Skeletal muscle tissue (tissue), 4 donors: ENCODE results near the gene HTT. TPM values are rescaled to one million over a fixed set of nuclear protein-coding genes. Genes with fewer than 3 reads are reported as not detected.
A peak's percentile ranks its signal among the peaks of the same experiment; 100 is the strongest.

Source experiments
- H3K27ac ChIP-seq: one replicate; pipeline ENCODE4 v1.7.0; 2013; ENCODE audit warnings: mild to moderate bottlenecking, low read depth, low read length, inconsistent platforms
- H3K27me3 ChIP-seq, 3 donors: one replicate each; pipeline ENCODE4 v1.7.0; 2013; ENCODE audit warnings: low read length in 3 of 3; ENCODE audit not compliant: control insufficient read depth in 3 of 3, insufficient read depth in 3 of 3
- H3K36me3 ChIP-seq, 3 donors: one replicate each; pipeline ENCODE4 v1.7.0; 2013; ENCODE audit warnings: low read length in 3 of 3; ENCODE audit not compliant: control insufficient read depth in 3 of 3, insufficient read depth in 3 of 3
- H3K4me1 ChIP-seq, 3 donors: one replicate each; pipeline ENCODE4 v1.7.0; 2013; ENCODE audit warnings: low read length in 3 of 3, mild to moderate bottlenecking in 3 of 3; ENCODE audit not compliant: control insufficient read depth in 3 of 3, insufficient read depth in 3 of 3
- H3K4me3 ChIP-seq, 3 donors: one replicate each; pipeline ENCODE4 v1.7.0; 2013; ENCODE audit warnings: low read length in 3 of 3
- H3K9ac ChIP-seq, 3 donors: one replicate each; pipeline ENCODE4 v1.7.0; 2013; ENCODE audit warnings: low read length in 3 of 3, mild to moderate bottlenecking in 3 of 3, moderate library complexity in 2 of 3, low read depth in 1 of 3
- H3K9me3 ChIP-seq, 3 donors: one replicate each; pipeline ENCODE4 v1.7.0; 2013; ENCODE audit warnings: low read length in 3 of 3; ENCODE audit not compliant: control insufficient read depth in 3 of 3
- total RNA-seq: library from RNA; depleted of rRNA; stranded (reverse); fragments of >200 nt; gene quantifications from one replicate; pipeline ENCODE4 v1.2.3, GENCODE V29; 2014
- donor health status: Osteomylitis.

HTT gene
- total RNA-seq, 1 donor from 2014 or later: 43.8 TPM

- H3K9me3 ChIP-seq: no peaks in the 10 kb centered on the region
Observed at GRCh38 chr4:3066836-3067400, 7.6 kb upstream of the HTT start.

GRCh38 chr4:3067473-3068001 lies 6.9 kb upstream of the HTT start:
- H3K4me3 ChIP-seq: no peak overlapping the region
- no peaks in the 10 kb centered on the region for H3K9me3 ChIP-seq
- H3K9ac ChIP-seq: no peak overlapping the region
- H3K36me3 ChIP-seq: no peaks in the 10 kb centered on the region
- no peaks in the 10 kb centered on the region for H3K27me3 ChIP-seq
- no peak overlapping the region for H3K27ac ChIP-seq
- peaks cover 0 to 6% (median 0%) of the 10 kb centered on the region in 3 donors for H3K4me1 ChIP-seq

More at GRCh38 chr4:3066836-3067400, 7.6 kb upstream of the HTT start:
- Histone ChIP-seq H3K27ac (no peak overlapping the region), H3K27me3 (no peaks in the 10 kb centered on the region), H3K9ac (no peak overlapping the region), H3K36me3 (no peaks in the 10 kb centered on the region), H3K4me3 (no peak overlapping the region), H3K4me1 (peaks cover 0 to 3% (median 0%) of the 10 kb centered on the region in 3 donors)

GRCh38 chr4:3069661-3070199 lies 4.8 kb upstream of the HTT start:
- no peaks in the 10 kb centered on the region for H3K27me3 ChIP-seq
- no peaks in the 10 kb centered on the region for H3K36me3 ChIP-seq
- peaks cover 0 to 11% (median 5%) of the 10 kb centered on the region in 3 donors for H3K4me1 ChIP-seq
- H3K9ac ChIP-seq: no peak overlapping the region
- H3K4me3 ChIP-seq: no peak overlapping the region
- no peak overlapping the region for H3K27ac ChIP-seq
- H3K9me3 ChIP-seq: no peaks in the 10 kb centered on the region

- no peaks in the 10 kb centered on the region for H3K27me3 ChIP-seq
- H3K36me3 ChIP-seq: no peaks in the 10 kb centered on the region
- H3K4me3 ChIP-seq: no peak overlapping the region
- peaks cover 7 to 18% (median 8%) of the 10 kb centered on the region in 3 donors for H3K4me1 ChIP-seq
- H3K27ac ChIP-seq: no peak overlapping the region
- no peaks in the 10 kb centered on the region for H3K9me3 ChIP-seq
- H3K9ac ChIP-seq: no peak overlapping the region
Observed at GRCh38 chr4:3070709-3071500, 3.6 kb upstream of the HTT start.

GRCh38 chr4:3071811-3072210 lies 2.7 kb upstream of the HTT start:
- Histone ChIP-seq H3K27ac (peak overlapping the region; percentile 41), H3K9ac (no peak overlapping the region)

GRCh38 chr4:3073158-3074077 lies 1.1 kb upstream of the HTT start:
- Histone ChIP-seq H3K36me3 (no peaks in the 10 kb centered on the region), H3K9ac (peak overlapping the region; percentile 51 to 78 (median 75)), H3K9me3 (no peaks in the 10 kb centered on the region), H3K27ac (peak overlapping the region; percentile 47), H3K4me3 (peak overlapping the region; percentile 68 to 78 (median 74)), H3K27me3 (no peaks in the 10 kb centered on the region), H3K4me1 (peaks cover 9 to 24% (median 18%) of the 10 kb centered on the region in 3 donors)

More at GRCh38 chr4:3071811-3072210, 2.7 kb upstream of the HTT start:
- no peaks in the 10 kb centered on the region for H3K9me3 ChIP-seq
- H3K27me3 ChIP-seq: no peaks in the 10 kb centered on the region
- no peaks in the 10 kb centered on the region for H3K36me3 ChIP-seq
- no peak overlapping the region for H3K4me3 ChIP-seq
- H3K4me1 ChIP-seq: peaks cover 9 to 22% (median 18%) of the 10 kb centered on the region in 3 donors

- peak overlapping the region; percentile 85 to 92 (median 86) for H3K9ac ChIP-seq
- H3K9me3 ChIP-seq: no peaks in the 10 kb centered on the region
- peaks cover 9 to 31% (median 21%) of the 10 kb centered on the region in 3 donors for H3K4me1 ChIP-seq
- peak overlapping the region; percentile 92 to 95 (median 92) for H3K4me3 ChIP-seq
- H3K27ac ChIP-seq: peak overlapping the region; percentile 87
- no peaks in the 10 kb centered on the region for H3K36me3 ChIP-seq
- H3K27me3 ChIP-seq: no peaks in the 10 kb centered on the region
Observed at GRCh38 chr4:3074846-3075651, 568 bp downstream of the HTT start.

- peak overlapping the region; percentile 84 to 92 (median 84) for H3K4me3 ChIP-seq
- peak overlapping the region; percentile 6 to 39 (median 18) for H3K9ac ChIP-seq
- no peaks in the 10 kb centered on the region for H3K36me3 ChIP-seq
- peaks cover 9 to 31% (median 21%) of the 10 kb centered on the region in 3 donors for H3K4me1 ChIP-seq
- no peak overlapping the region for H3K27ac ChIP-seq
- H3K9me3 ChIP-seq: no peaks in the 10 kb centered on the region
- no peaks in the 10 kb centered on the region for H3K27me3 ChIP-seq
Observed at GRCh38 chr4:3075652-3075981, 1.1 kb downstream of the HTT start.

GRCh38 chr4:3077796-3078195 lies 3.3 kb downstream of the HTT start:
- no peak overlapping the region for H3K9ac ChIP-seq
- no peaks in the 10 kb centered on the region for H3K27me3 ChIP-seq
- peaks cover 9 to 25% (median 21%) of the 10 kb centered on the region in 3 donors for H3K4me1 ChIP-seq
- H3K27ac ChIP-seq: no peak overlapping the region
- H3K4me3 ChIP-seq: no peak overlapping the region
- no peaks in the 10 kb centered on the region for H3K9me3 ChIP-seq
- H3K36me3 ChIP-seq: no peaks in the 10 kb centered on the region
